Sigmoid colon (tissue), 7 donors: ENCODE measurements around the gene GNPDA2. TPM values are rescaled to one million over a fixed set of nuclear protein-coding genes. Genes with fewer than 3 reads are reported as not detected.

Experiments used
- DNase-seq: peaks from one replicate; pipeline ENCODE4 v3.0.0-alpha.2; 2019
- H3K27ac ChIP-seq, 4 donors: fragments of 200-600 bp; sonication (generic); one replicate each; pipeline ENCODE4 v1.5.1; 2016 to 2019; ENCODE audit warnings: mild to moderate bottlenecking in 1 of 4
- H3K27me3 ChIP-seq, 3 donors: fragments of 200-600 bp; sonication (generic); one replicate each; pipeline ENCODE4 v1.5.1; 2019; ENCODE audit warnings: mild to moderate bottlenecking in 1 of 3
- H3K36me3 ChIP-seq, 4 donors: fragments of 200-600 bp; sonication (generic); one replicate each; pipeline ENCODE4 v1.5.1; 2016 to 2019
- H3K4me1 ChIP-seq, 4 donors: fragments of 200-600 bp; sonication (generic); one replicate each; pipeline ENCODE4 v1.5.1; 2017 to 2019
- H3K4me3 ChIP-seq, 4 donors: fragments of 200-600 bp; sonication (generic); one replicate each; pipeline ENCODE4 v1.5.1; 2017 to 2019; ENCODE audit warnings: mild to moderate bottlenecking in 2 of 4, moderate library complexity in 1 of 4
- H3K9me3 ChIP-seq, 4 donors: fragments of 200-600 bp in 3 of 4; sonication (generic) in 3 of 4; one replicate each; pipeline versions ENCODE4 v1.5.1 to v1.6.1; 2013 to 2019
- CTCF ChIP-seq, 4 experiments: fragments of 450-650 bp in 3 of 4; fragments of 200-600 bp in 1 of 4; IDR thresholded peaks; one replicate each; pipeline ENCODE4 v1.5.1; 2016 to 2019; ENCODE audit warnings: antibody characterized with exemption in 4 of 4, mild to moderate bottlenecking in 3 of 4, moderate library complexity in 2 of 4
- EP300 ChIP-seq, 4 donors: sonication (generic); formaldehyde crosslinking; IDR thresholded peaks; one replicate each; pipeline ENCODE4 v1.6.1; 2017; ENCODE audit warnings: antibody characterized with exemption in 4 of 4
- POLR2A ChIP-seq, 2 donors: fragments of 450-650 bp; IDR thresholded peaks; one replicate each; pipeline ENCODE4 v1.6.1; 2016; ENCODE audit warnings: antibody characterized with exemption in 2 of 2, mild to moderate bottlenecking in 2 of 2, moderate library complexity in 2 of 2
- POLR2AphosphoS5 ChIP-seq, 4 donors: sonication (generic); formaldehyde crosslinking; IDR thresholded peaks; one replicate each; pipeline ENCODE4 v1.6.1; 2017; ENCODE audit warnings: antibody characterized with exemption in 4 of 4
- WGBS, 2 donors: extraction: QIAGEN DNeasy Blood & Tissue Kit; methylation state at CpG; one replicate each; pipeline ENCODE4 v1.1.7; 2013; 5-methylcytosine and 5-hydroxymethylcytosine counted together
- intact Hi-C: fragments of 100-400 bp; cut with DNase I; formaldehyde crosslinking; loops from one replicate; pipeline ENCODE4 v1.15.1; 2023
- polyA plus RNA-seq, 3 donors: library from polyadenylated mRNA; stranded (reverse); fragments of 200-250 nt; gene quantifications; one replicate each; pipeline ENCODE4 v1.2.3, GENCODE V29; 2013
- total RNA-seq, 4 donors: library from RNA; depleted of rRNA; stranded (reverse); fragments of >200 nt; gene quantifications; one replicate each; pipeline ENCODE4 v1.1.0, GENCODE V29; 2016
- donor health status: healthy with polysubstance abuse.
- donor health status: Bipolar disorder and iron deficiency.
- donor health status: healthy.

GNPDA2 gene
- total and polyA plus RNA-seq, 7 donors, result 5.1 to 33.2 (median 18.5) TPM

- TF ChIP-seq CTCF (IDR thresholded peaks at IDR 0.05) (no peak), EP300 (IDR thresholded peaks at IDR 0.05) (no peak), POLR2AphosphoS5 (IDR thresholded peaks at IDR 0.05) (no peak), POLR2A (IDR thresholded peaks at IDR 0.05) (no peak)
- intact Hi-C loops, result loop anchor here (5.0 kb wide), 1 partner anchor 52 kb away; the partner anchor contains the start of gene GNPDA2
- H3K4me3 ChIP-seq, result no peak overlapping the region
- peaks cover 0 to 20% (median 17%) of the 10 kb centered on the region in 4 donors for H3K4me1 ChIP-seq
- no peaks in the 10 kb centered on the region for H3K36me3 ChIP-seq
- no peak for DNase-seq
- H3K27me3 ChIP-seq, result no peaks in the 10 kb centered on the region
- WGBS, 2 donors, result 66 to 74% methylated on average over 5 of the region's 5 CpGs
- H3K27ac ChIP-seq, result no peak overlapping the region
- H3K9me3 ChIP-seq, result no peaks in the 10 kb centered on the region
Measured at GRCh38 chr4:44675366-44675765, 51.0 kb downstream of the GNPDA2 start.

GRCh38 chr4:44674471-44674870 lies 51.9 kb downstream of the GNPDA2 start:
- H3K4me3 ChIP-seq, result no peak overlapping the region
- H3K4me1 ChIP-seq, result peaks cover 0 to 15% (median 8%) of the 10 kb centered on the region in 4 donors
- no peak overlapping the region for H3K27ac ChIP-seq
- WGBS, 2 donors, result 82 to 89% methylated on average over 1 of the region's 1 CpG
- no peaks in the 10 kb centered on the region for H3K9me3 ChIP-seq
- no peak for DNase-seq
- H3K27me3 ChIP-seq, result no peaks in the 10 kb centered on the region
- TF ChIP-seq POLR2AphosphoS5 (IDR thresholded peaks at IDR 0.05) (no peak), EP300 (IDR thresholded peaks at IDR 0.05) (no peak), POLR2A (IDR thresholded peaks at IDR 0.05) (no peak), CTCF (IDR thresholded peaks at IDR 0.05) (no peak)
- H3K36me3 ChIP-seq, result no peaks in the 10 kb centered on the region
- intact Hi-C loops, result no loop called here

- DNase-seq, result no peak
Measured at GRCh38 chr4:44671636-44672035, 54.7 kb downstream of the GNPDA2 start.

GRCh38 chr4:44670506-44671199 lies 55.7 kb downstream of the GNPDA2 start:
- no peaks in the 10 kb centered on the region for H3K4me1 ChIP-seq
- intact Hi-C loops, result no loop called here
- WGBS, 2 donors, result 73 to 76% methylated on average over 4 of the region's 4 CpGs

More at GRCh38 chr4:44671636-44672035, 54.7 kb downstream of the GNPDA2 start:
- H3K4me3 ChIP-seq, result no peak overlapping the region
- intact Hi-C loops, result no loop called here
- H3K27me3 ChIP-seq, result no peaks in the 10 kb centered on the region
- 91 to 92% methylated on average over 3 of the region's 3 CpGs for WGBS, 2 donors
- no peaks in the 10 kb centered on the region for H3K9me3 ChIP-seq
- no peaks in the 10 kb centered on the region for H3K36me3 ChIP-seq
- no peak overlapping the region for H3K27ac ChIP-seq
- TF ChIP-seq EP300 (IDR thresholded peaks at IDR 0.05), result no peak
- TF ChIP-seq CTCF (IDR thresholded peaks at IDR 0.05), result no peak
- no peak for TF ChIP-seq POLR2A (IDR thresholded peaks at IDR 0.05)
- TF ChIP-seq POLR2AphosphoS5 (IDR thresholded peaks at IDR 0.05), result no peak
- H3K4me1 ChIP-seq, result no peaks in the 10 kb centered on the region

More at GRCh38 chr4:44670506-44671199, 55.7 kb downstream of the GNPDA2 start:
- no peak overlapping the region for H3K27ac ChIP-seq
- no peaks in the 10 kb centered on the region for H3K36me3 ChIP-seq
- H3K4me3 ChIP-seq, result no peak overlapping the region
- TF ChIP-seq POLR2AphosphoS5 (IDR thresholded peaks at IDR 0.05) (no peak), EP300 (IDR thresholded peaks at IDR 0.05) (no peak), POLR2A (IDR thresholded peaks at IDR 0.05) (no peak), CTCF (IDR thresholded peaks at IDR 0.05) (no peak)
- DNase-seq, result no peak
- H3K27me3 ChIP-seq, result no peaks in the 10 kb centered on the region
- no peaks in the 10 kb centered on the region for H3K9me3 ChIP-seq
